Neuron (in vitro differentiated cells): Measurements from ENCODE around the gene QPRT.
"Not testable (repeated sequence)": the region's sequence is repeated elsewhere in the genome, so short reads cannot be mapped to it uniquely, and the experiment has no call there.

Experiments used
- H2AFZ ChIP-seq: one replicate; pipeline ENCODE4 v1.6.1; 2013; ENCODE audit warnings: low read depth, mild to moderate bottlenecking, inconsistent platforms, low read length, moderate library complexity
- H3K27me3 ChIP-seq: one replicate; pipeline ENCODE4 v1.6.1; 2013; ENCODE audit warnings: low read length; ENCODE audit not compliant: insufficient read depth
- H3K36me3 ChIP-seq: one replicate; pipeline ENCODE4 v1.6.1; 2013; ENCODE audit warnings: low read length; ENCODE audit not compliant: insufficient read depth
- H3K4me1 ChIP-seq: one replicate; pipeline ENCODE4 v1.6.1; 2013; ENCODE audit warnings: low read length; ENCODE audit not compliant: insufficient read depth
- H3K4me3 ChIP-seq: 2 replicates; pipeline ENCODE4 v1.5.1; 2013; ENCODE audit warnings: mild to moderate bottlenecking, low read length, moderate library complexity
- H3K9me3 ChIP-seq: one replicate; pipeline ENCODE4 v1.6.1; 2013; ENCODE audit warnings: low read length

Gene QPRT

DNA sequence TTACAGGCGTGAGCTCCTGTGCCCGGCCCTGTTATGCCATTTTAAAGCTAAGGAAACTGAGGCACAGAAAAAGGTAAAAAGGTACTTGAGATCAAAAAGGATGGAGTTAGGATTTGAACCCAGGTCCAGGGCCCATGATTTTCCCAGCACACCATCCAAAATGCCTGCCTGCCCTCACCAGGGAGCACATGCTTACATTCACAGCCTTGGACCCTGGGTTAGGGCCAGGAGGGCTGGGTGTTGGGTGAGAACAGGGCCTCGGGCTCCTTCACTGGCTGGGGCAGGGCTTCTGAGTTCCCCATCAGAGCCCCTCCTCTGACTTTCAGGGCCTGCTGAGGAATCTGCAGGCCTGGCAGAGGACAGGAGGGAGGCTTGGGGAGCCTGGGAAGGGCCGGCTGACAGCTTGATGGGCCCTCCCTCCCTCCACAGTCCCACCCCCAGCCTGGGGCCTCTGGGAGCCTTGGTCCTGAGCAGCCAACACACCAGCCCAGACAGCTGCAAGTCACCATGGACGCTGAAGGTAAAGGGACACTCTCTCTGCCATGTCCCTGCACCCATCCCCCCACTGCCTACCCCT lies at the start of gene QPRT:
QPRT (plus strand) TSS at position 490 of the 577 bp plus-strand sequence; CDS start at position 508, 18 bp downstream.
- H3K4me3 ChIP-seq, result peak within 1 kb of the TSS; percentile 54
- no peaks in the 10 kb centered on the region for H3K27me3 ChIP-seq
- peaks cover 13% of the 10 kb centered on the region for H3K4me1 ChIP-seq
- H2AFZ ChIP-seq, result peak within 1 kb of the TSS; percentile 32
- no peaks in the 10 kb centered on the region for H3K9me3 ChIP-seq
- H3K36me3 ChIP-seq, result no peaks in the 10 kb centered on the region

DNA sequence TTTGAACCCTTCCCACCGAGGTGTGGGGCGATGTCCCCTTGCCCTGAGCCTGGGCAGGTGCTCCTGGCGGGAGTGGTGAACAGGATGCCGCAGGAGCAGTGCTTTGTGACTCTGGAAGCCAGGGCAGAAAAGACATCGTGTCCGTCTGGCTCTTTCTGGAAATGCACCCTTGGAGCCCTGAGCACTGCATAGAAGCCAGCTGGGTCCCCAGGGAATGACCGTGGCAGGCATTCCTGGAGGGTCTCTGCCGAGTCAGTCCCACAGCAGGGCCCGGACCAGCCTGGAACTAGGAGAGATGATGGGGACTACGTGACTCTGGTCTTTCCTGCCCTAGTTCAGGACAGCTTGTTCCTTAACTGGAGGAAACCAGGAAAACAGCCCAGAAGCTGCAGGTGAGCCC lies 49.7 kb upstream of the QPRT start:
- H3K4me3 ChIP-seq, H3K27me3 ChIP-seq, H3K36me3 ChIP-seq, H3K4me1 ChIP-seq, H2AFZ ChIP-seq, H3K9me3 ChIP-seq: not testable (repeated sequence)

DNA sequence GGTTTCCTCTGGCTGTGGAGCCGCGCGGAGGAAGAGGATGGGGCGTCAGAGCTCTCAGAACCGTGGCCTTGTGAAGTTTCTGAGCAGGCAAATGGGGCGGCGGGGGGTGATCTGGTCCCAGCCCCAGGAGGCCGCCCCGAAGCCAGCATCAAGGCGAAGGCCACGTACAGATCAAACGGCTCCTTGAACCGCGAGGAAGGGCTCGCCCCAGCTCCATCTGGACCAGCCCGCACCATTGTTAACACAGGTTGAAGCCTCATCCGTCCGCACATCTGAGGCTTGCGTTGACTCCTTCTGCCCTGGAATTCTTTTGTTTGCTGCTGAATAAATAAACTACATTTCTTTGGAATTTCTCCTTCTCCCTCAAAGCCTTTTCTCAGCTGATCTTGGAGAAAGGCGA lies 47.3 kb upstream of the QPRT start:
- H3K27me3 ChIP-seq, H3K9me3 ChIP-seq, H3K4me1 ChIP-seq, H2AFZ ChIP-seq, H3K36me3 ChIP-seq, H3K4me3 ChIP-seq: not testable (repeated sequence)

DNA sequence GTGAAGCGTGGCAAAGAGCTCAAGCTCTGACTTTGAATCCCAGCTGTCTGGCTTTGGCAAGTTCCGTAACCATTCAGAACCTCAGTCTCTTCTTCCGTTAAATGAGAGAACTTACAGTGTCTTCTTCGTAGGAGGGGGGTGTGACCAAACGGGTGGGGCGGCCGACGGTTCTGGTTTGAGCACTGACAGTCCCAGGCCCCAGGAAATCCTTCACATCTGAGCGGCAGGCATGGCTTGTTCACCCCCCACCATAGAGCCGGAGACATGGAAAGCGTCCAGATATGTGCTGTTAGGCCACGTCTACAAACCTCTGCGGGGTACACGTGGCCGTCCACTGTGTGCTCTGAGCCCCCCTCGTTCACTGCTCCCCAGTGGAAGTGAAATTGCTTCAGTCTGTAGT lies 43.1 kb upstream of the QPRT start:
- H3K9me3 ChIP-seq, H3K36me3 ChIP-seq, H3K4me1 ChIP-seq, H3K27me3 ChIP-seq, H3K4me3 ChIP-seq, H2AFZ ChIP-seq: not testable (repeated sequence)

DNA sequence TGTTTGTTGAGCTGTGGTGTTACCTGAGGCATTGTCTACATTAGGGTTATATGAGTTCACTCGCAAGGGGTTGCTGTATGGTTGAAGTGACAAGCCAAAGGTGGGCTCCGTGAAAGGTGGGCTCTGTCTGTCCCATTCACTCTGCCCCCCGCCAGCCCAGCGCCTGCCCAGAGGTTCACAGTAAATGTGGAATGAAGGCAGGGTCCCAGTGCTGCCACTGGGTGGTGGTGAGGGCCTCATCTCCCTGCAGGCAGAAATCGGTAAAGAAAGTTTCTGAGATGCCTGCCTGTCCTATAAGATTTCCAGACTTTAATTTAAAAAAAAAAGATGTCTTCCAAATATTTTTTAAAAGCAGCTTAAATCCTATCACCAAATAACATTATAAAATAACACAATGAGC lies 42.6 kb upstream of the QPRT start:
- not testable (repeated sequence) for H2AFZ ChIP-seq, H3K4me3 ChIP-seq, H3K36me3 ChIP-seq, H3K4me1 ChIP-seq, H3K27me3 ChIP-seq, H3K9me3 ChIP-seq

DNA sequence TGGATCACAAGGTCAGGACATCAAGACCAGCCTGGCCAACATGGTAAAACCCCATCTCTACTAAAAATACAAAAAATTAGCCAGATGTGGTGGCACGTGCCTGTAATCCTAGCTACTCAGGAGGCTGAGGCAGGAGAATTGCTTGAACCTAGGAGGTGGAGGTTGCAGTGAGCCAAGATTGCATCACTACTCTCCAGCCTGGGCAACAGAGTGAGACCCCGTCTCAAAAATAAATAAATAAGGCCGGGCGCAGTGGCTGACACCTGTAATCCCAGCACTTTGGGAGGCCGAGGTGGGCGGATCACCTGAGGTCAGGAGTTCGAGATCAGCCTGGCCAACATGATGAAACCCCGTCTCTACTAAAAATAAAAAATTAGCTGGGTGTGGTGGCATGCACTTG lies 40.2 kb upstream of the QPRT start:
- not testable (repeated sequence) for H3K9me3 ChIP-seq, H3K4me3 ChIP-seq, H3K4me1 ChIP-seq, H2AFZ ChIP-seq, H3K27me3 ChIP-seq, H3K36me3 ChIP-seq

DNA sequence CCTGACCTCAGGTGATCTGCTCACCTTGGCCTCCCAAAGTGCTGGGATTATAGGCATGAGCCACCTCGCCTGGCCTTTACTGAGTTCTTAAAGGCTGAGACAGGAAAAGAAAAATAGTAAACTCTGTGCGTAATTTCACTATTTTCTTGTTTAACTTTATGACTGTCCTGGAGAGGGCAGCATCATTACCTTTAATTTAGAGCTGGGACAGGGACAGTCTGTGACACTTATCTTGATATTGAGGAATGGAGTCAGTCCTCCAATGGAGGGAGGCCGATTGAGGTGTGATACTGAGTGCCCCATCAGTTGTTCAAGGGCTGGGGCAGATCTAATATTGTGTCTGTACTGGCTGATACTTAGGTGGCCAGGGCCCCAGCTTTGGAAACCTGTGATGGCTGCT lies 37.4 kb upstream of the QPRT start:
- H3K9me3 ChIP-seq, result no peaks in the 10 kb centered on the region
- no peaks in the 10 kb centered on the region for H3K27me3 ChIP-seq
- no peaks in the 10 kb centered on the region for H3K4me1 ChIP-seq
- H3K4me3 ChIP-seq, result no peak overlapping the region
- no peaks in the 10 kb centered on the region for H3K36me3 ChIP-seq
- no peak overlapping the region for H2AFZ ChIP-seq

DNA sequence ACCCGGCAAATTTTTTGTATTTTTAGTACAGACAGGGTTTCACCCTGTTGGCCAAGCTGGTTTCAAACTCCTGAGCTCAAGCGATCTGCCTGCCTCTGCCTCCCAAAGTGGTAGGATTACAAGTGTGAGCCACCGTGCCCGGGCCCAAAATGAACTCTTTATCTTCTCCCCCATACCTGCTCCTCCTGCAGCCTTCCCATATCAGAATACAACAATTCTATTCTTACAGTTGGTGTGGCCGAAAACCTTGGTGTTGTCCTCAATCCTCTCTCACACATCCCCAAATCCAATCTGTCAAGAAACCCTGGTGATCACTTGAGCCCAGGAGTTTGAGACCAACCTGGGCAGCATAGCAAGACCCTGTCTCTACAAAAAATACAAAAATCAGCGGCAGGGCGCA lies 35.4 kb upstream of the QPRT start:
- H3K4me1 ChIP-seq, result no peaks in the 10 kb centered on the region
- H3K9me3 ChIP-seq, result no peaks in the 10 kb centered on the region
- H3K36me3 ChIP-seq, result no peaks in the 10 kb centered on the region
- no peak overlapping the region for H3K4me3 ChIP-seq
- H3K27me3 ChIP-seq, result no peaks in the 10 kb centered on the region
- no peak overlapping the region for H2AFZ ChIP-seq

DNA sequence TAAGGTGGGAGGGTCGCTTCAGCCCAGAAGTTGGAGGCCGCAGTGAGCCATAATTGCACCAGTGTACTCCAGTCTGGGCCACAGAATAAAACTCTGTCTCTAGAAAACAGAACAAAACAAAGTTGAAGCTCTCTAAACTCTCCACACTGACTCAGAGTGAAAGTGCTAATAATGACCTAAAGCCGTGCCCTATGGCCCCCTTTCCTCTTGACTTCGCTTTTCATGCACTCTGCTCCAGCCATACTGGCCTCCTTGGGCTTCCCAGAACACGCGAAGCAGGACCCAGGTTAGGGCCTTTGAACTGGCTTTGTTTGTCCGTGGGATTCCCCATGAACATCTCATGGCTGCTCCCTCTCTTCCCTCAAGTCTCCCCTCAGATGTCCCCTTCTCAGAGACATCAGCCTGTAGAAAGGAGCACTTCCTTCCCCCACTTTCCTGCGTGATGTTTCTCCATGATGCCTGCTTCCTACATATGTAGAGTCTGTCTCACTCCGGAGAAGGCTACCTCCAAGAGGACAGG lies 34.6 kb upstream of the QPRT start:
- H3K9me3 ChIP-seq, result no peaks in the 10 kb centered on the region
- H2AFZ ChIP-seq, result no peak overlapping the region
- H3K4me1 ChIP-seq, result no peaks in the 10 kb centered on the region
- H3K36me3 ChIP-seq, result no peaks in the 10 kb centered on the region
- H3K27me3 ChIP-seq, result no peaks in the 10 kb centered on the region
- H3K4me3 ChIP-seq, result no peak overlapping the region

DNA sequence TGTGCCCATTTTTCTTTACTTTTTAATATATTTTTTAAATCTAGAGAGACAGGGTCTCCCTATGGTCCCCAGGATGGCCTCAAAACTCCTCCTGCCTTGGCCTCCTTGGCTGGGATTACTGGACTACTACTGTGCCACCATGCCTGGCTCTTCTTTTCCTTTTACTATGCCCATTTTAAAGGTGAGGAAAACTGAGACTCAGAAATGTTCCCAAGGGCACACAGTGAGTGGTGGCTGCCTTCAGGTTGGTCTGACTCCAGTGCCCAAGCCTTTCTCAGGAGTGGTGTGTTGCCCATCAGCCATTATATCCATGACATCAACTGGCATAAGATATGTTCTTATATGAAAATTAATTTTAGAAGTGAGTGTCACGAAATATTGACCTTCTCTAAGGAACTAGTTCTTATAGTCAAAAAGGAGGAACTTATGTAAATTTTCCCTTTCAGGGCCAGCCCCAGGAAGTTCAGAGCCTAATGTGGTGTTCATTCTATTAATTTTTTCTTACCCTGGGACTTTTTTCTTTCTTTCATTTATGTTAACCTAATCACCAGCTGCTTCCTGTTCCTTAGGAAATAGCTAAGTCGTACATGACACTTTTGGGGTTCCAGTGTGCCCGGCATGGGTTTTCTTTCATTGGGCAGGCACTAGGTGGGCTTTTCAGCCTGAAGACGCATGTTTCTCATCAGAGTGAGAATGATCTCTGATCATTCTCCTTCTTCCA lies 33.8 kb upstream of the QPRT start:
- Histone ChIP-seq H3K4me1 (no peaks in the 10 kb centered on the region), H2AFZ (no peak overlapping the region), H3K36me3 (no peaks in the 10 kb centered on the region), H3K27me3 (no peaks in the 10 kb centered on the region), H3K9me3 (no peaks in the 10 kb centered on the region), H3K4me3 (no peak overlapping the region)

DNA sequence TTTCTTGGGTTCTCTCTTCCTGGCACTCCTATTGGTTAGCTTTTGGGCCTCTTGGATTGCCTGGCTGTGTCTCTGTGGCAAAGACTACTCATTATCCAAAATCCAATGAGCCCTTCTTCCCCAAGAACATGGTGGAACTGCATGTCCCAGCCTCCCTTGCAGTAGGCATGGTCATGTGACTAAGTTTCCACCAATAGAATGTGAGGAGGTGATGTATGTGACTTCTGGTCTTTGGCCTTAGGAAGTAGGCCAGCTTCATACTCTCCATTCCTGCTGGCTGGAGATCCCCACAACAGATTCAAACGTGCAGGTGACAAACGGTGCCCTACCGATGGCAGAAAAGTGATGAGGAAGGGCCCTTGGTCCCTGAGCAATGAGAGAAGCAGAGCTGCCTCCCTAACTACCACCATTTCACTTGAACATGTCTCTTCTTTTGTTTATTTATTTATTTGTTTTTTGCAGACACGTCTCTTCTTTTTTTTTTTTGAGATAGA lies 33.2 kb upstream of the QPRT start:
- no peaks in the 10 kb centered on the region for H3K9me3 ChIP-seq
- H2AFZ ChIP-seq, result no peak overlapping the region
- no peaks in the 10 kb centered on the region for H3K4me1 ChIP-seq
- no peaks in the 10 kb centered on the region for H3K27me3 ChIP-seq
- H3K4me3 ChIP-seq, result no peak overlapping the region
- H3K36me3 ChIP-seq, result no peaks in the 10 kb centered on the region

DNA sequence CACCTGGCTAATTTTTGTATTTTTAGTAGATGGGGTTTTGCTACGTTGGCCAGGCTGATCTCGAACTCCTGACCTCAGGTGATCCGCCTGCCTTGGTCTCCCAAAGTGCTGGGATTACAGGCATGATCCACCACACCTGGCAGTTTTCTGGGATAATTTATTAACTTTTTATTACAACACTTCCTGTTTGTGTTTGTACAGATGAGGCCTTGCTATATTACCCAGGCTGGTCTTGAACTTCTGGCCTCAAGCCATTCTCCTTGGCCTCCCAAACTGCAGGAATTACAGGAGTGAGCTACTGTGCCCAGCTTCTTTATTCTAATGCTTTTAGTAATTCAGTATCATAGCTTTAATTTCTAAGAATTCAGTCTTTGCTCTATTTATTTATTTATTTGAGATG lies 32.0 kb upstream of the QPRT start:
- no peaks in the 10 kb centered on the region for H3K9me3 ChIP-seq
- no peaks in the 10 kb centered on the region for H3K4me1 ChIP-seq
- no peak overlapping the region for H2AFZ ChIP-seq
- no peaks in the 10 kb centered on the region for H3K27me3 ChIP-seq
- H3K36me3 ChIP-seq, result no peaks in the 10 kb centered on the region
- H3K4me3 ChIP-seq, result no peak overlapping the region

DNA sequence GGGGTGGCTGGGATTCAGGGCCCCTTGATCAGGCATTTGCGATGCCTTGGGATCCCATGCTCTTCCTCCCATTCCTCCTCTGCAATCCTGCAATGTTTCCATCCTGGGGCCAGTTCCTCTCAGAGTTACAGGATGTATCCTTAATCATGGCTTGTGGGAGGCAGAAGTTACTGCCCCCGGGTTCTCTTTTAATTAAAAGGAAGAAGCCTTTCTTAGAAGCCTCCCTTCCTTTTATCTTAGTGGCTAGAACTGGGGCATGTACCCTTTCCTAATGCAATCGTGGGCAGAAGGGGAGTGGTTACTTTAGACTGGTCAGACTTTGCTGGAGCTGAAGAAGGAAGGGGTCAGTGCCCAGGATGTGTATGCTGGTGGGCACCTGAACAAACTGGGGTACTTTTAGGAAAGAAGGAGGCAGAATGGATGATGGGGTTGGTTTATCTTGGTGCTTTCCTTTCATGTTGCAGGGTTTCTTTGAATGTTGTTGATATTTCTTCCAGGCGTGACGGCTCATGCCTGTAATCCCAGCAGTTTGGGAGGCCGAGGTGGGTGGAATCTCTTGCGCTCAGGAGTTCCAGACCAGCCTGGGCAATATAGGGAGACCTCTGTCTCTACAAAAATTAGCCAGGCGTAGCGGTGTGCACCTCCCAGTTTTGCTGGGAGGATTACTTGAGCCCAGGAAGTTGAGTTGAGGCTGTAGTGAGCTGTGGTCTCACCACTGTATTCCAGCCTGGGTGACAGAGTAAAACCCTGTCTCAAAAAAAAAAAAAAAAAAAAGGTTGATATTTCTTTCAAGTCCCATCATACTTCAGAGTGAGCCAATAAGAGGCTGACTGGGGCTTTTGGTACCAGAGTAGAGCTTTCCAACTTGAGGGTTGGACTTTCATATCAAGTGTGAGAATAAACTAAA lies 29.1 kb upstream of the QPRT start:
- Histone ChIP-seq H2AFZ (no peak overlapping the region), H3K9me3 (no peaks in the 10 kb centered on the region), H3K36me3 (no peaks in the 10 kb centered on the region), H3K4me3 (no peak overlapping the region), H3K4me1 (peaks cover 6% of the 10 kb centered on the region), H3K27me3 (no peaks in the 10 kb centered on the region)
